Measurements from ENCODE around the gene IL17RA. TPM values are rescaled to one million over a fixed set of nuclear protein-coding genes. Genes with fewer than 3 reads are reported as not detected.

Gene IL17RA
- polyA plus RNA-seq, 1 donor (not counting 4 experiments of a cell fraction or from before 2014, with no cell fraction given), result 6.0 TPM

DNA sequence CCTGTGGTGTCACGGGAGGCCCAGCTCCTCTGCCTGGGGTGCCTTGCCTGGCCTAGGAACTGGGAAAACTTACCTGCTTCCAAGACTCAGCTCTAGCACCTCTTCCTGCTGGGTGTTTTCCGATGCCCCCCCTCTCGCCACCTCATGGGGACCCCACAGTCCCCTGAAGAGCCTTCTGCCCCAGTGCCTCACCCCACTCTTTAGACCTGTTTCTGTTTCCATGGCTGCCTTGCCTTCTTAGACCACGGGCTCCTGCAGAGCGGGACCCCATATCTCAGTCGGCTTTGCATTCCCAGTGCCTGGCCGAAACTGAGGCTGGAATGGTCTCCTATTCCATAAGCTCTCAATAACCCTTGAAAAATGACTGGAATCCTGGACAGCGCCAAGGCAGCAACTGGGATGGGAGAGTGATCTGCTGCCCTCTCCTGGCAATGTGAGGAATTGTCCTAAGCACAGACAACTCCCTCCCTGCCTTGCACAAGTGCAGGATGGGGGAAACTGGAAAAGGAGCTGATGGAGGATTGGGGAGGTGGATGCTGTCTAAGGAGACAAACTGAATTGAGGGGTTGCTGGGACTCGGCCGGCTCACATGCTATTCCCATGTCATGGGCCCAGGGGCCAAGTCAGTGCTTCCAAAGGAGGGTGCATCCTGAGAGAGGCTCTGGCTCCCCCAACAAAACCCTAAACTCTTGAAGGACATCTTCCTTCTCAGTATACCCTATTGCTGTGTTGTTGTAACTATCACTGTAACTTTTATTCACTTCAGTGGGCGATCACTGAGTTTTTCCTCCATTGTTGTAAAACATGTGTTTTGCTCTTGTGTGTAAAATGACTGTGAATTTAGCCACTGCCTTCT is 26.6 kb upstream of the IL17RA start:
- Histone ChIP-seq H4K20me1 (ENCODE audit: control insufficient read depth, extremely low read depth, insufficient read depth, low read length) (no peaks in the 10 kb centered on the region), H3K27me3 (ENCODE audit: control insufficient read depth, extremely low read depth, insufficient read depth, low read length) (no peaks in the 10 kb centered on the region), H3K4me2 (ENCODE audit: control insufficient read depth, extremely low read depth, insufficient read depth, low read depth, low read length) (no peak overlapping the region), H3K4me3 (ENCODE audit: control insufficient read depth in 2 of 3, extremely low read depth in 1 of 3, insufficient read depth in 2 of 3, low read depth in 1 of 3, low read length in 3 of 3) (no peak overlapping the region), H3K9me1 (ENCODE audit: control insufficient read depth, extremely low read depth, insufficient read depth, low read length) (no peaks in the 10 kb centered on the region), H3K9me3 (ENCODE audit: control insufficient read depth, low read depth, low read length) (no peaks in the 10 kb centered on the region), H3K79me2 (ENCODE audit: control insufficient read depth, insufficient read depth, low read length) (no peaks in the 10 kb centered on the region), H3K4me1 (ENCODE audit: control insufficient read depth, extremely low read depth, insufficient read depth, low read length) (no peaks in the 10 kb centered on the region), H3K9ac (ENCODE audit: control insufficient read depth, extremely low read depth, insufficient read depth, low read length) (no peak overlapping the region), H2AFZ (ENCODE audit: control insufficient read depth, low read length) (no peak overlapping the region), H3K27ac (ENCODE audit: control insufficient read depth, insufficient read depth, low read length) (no peak overlapping the region), H3K36me3 (ENCODE audit: control insufficient read depth in 2 of 2, extremely low read depth in 1 of 2, insufficient read depth in 2 of 2, low read length in 2 of 2) (peaks cover 0 to 1% of the 10 kb centered on the region in 2 experiments)
- DNase-seq (ENCODE audit: low read depth, low spot score) (no peak), FAIRE-seq (peak; percentile 71)
- TF ChIP-seq EZH2 (IDR thresholded peaks at IDR 0.05; ENCODE audit: low read length), result no peak
- TF ChIP-seq, protein P1, sequence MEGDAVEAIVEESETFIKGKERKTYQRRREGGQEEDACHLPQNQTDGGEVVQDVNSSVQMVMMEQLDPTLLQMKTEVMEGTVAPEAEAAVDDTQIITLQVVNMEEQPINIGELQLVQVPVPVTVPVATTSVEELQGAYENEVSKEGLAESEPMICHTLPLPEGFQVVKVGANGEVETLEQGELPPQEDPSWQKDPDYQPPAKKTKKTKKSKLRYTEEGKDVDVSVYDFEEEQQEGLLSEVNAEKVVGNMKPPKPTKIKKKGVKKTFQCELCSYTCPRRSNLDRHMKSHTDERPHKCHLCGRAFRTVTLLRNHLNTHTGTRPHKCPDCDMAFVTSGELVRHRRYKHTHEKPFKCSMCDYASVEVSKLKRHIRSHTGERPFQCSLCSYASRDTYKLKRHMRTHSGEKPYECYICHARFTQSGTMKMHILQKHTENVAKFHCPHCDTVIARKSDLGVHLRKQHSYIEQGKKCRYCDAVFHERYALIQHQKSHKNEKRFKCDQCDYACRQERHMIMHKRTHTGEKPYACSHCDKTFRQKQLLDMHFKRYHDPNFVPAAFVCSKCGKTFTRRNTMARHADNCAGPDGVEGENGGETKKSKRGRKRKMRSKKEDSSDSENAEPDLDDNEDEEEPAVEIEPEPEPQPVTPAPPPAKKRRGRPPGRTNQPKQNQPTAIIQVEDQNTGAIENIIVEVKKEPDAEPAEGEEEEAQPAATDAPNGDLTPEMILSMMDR (optimal IDR thresholded peaks at IDR 0.05 in 1 of 3, IDR thresholded peaks at IDR 0.05 in 1 of 3, conservative IDR thresholded peaks at IDR 0.05 in 1 of 3; ENCODE audit: extremely low read depth in 1 of 3, insufficient read depth in 2 of 3, low read length in 3 of 3), result peak; percentile 95 to 99 (median 96)
- dilution Hi-C loops (cut with MboI; ENCODE audit: extremely low pct_ligation_motif_present, low sequenced_read_pairs), result no loop called here

DNA sequence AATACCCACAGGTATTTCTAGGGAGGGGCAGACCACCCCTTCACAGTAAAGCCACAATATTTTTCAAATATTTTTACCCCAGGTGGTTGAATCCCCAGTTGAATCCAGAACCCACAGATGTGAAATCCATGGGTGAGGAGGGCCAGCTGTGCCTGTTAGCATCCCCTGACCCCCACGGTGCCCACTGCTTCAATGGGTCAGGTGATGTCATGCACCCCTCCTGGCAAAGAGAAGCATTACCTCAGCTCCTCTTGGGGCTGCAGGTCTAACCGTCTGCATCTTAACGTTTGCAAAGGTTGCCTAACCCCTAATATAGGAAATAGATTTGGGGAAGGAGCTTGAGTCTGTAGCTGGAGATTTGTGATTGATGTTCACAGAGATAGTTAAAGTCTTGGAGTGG is 24.7 kb upstream of the IL17RA start:
- no peaks in the 10 kb centered on the region for H3K27me3 ChIP-seq (ENCODE audit: control insufficient read depth, extremely low read depth, insufficient read depth, low read length)
- TF ChIP-seq EZH2 (IDR thresholded peaks at IDR 0.05; ENCODE audit: low read length), result no peak
- TF ChIP-seq, protein P1 (optimal IDR thresholded peaks at IDR 0.05 in 1 of 3, IDR thresholded peaks at IDR 0.05 in 1 of 3, conservative IDR thresholded peaks at IDR 0.05 in 1 of 3; ENCODE audit: extremely low read depth in 1 of 3, insufficient read depth in 2 of 3, low read length in 3 of 3), result no peak
- H3K4me1 ChIP-seq (ENCODE audit: control insufficient read depth, extremely low read depth, insufficient read depth, low read length), result no peaks in the 10 kb centered on the region
- H3K27ac ChIP-seq (ENCODE audit: control insufficient read depth, insufficient read depth, low read length), result no peak overlapping the region
- H3K9me3 ChIP-seq (ENCODE audit: control insufficient read depth, low read depth, low read length), result no peaks in the 10 kb centered on the region
- dilution Hi-C loops (cut with MboI; ENCODE audit: extremely low pct_ligation_motif_present, low sequenced_read_pairs), result no loop called here
- no peaks in the 10 kb centered on the region for H4K20me1 ChIP-seq (ENCODE audit: control insufficient read depth, extremely low read depth, insufficient read depth, low read length)
- H2AFZ ChIP-seq (ENCODE audit: control insufficient read depth, low read length), result no peak overlapping the region
- no peak overlapping the region for H3K4me2 ChIP-seq (ENCODE audit: control insufficient read depth, extremely low read depth, insufficient read depth, low read depth, low read length)
- peaks cover 0 to 1% of the 10 kb centered on the region in 2 experiments for H3K36me3 ChIP-seq (ENCODE audit: control insufficient read depth in 2 of 2, extremely low read depth in 1 of 2, insufficient read depth in 2 of 2, low read length in 2 of 2)
- FAIRE-seq (no peak), DNase-seq (ENCODE audit: low read depth, low spot score) (no peak)
- no peaks in the 10 kb centered on the region for H3K9me1 ChIP-seq (ENCODE audit: control insufficient read depth, extremely low read depth, insufficient read depth, low read length)
- H3K79me2 ChIP-seq (ENCODE audit: control insufficient read depth, insufficient read depth, low read length), result no peaks in the 10 kb centered on the region
- no peak overlapping the region for H3K4me3 ChIP-seq (ENCODE audit: control insufficient read depth in 2 of 3, extremely low read depth in 1 of 3, insufficient read depth in 2 of 3, low read depth in 1 of 3, low read length in 3 of 3)
- no peak overlapping the region for H3K9ac ChIP-seq (ENCODE audit: control insufficient read depth, extremely low read depth, insufficient read depth, low read length)

Measured in keratinocyte (primary cell).